Measurements from ENCODE around the gene ECM1.
A peak's percentile ranks its signal among the peaks of the same experiment; 100 is the strongest.

The ECM1 gene

GRCh38 chr1:150474869-150475268 lies 33.0 kb upstream of the ECM1 start:
- DNase-seq (ENCODE audit: low read depth), result peak; percentile 42
- TF ChIP-seq CTCF (conservative IDR thresholded peaks at IDR 0.05; ENCODE audit: low read depth, low read length), result no peak
- no peak overlapping the region for H3K4me3 ChIP-seq (ENCODE audit: low read depth, low read length)

DNA sequence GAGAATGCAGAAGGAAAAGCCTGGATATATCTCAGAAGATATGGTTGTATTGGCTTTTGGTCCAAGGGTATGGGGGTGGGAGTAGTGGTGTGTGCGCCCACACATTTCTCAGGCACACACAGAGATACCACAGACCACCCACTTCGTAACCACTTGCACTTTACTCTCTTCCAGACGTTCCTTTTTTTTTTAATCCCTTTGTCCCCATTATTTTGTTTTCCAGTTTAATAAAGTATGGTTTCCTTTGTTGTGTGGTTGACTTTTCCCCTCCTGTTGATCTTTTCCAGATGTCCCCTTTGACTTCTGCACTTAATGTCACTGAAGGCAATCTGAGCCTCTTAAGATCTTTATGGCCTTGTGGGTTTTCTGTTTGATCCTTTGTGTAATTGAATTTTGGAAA lies 31.2 kb upstream of the ECM1 start:
- H3K4me3 ChIP-seq (ENCODE audit: low read depth, low read length), result no peak overlapping the region
- DNase-seq (ENCODE audit: low read depth), result no peak
- no peak for TF ChIP-seq CTCF (conservative IDR thresholded peaks at IDR 0.05; ENCODE audit: low read depth, low read length)

- TF ChIP-seq CTCF (conservative IDR thresholded peaks at IDR 0.05; ENCODE audit: low read depth, low read length), result no peak
- no peak for DNase-seq (ENCODE audit: low read depth)
- no peak overlapping the region for H3K4me3 ChIP-seq (ENCODE audit: low read depth, low read length)
Observed at GRCh38 chr1:150477320-150477719, 30.6 kb upstream of the ECM1 start.

GRCh38 chr1:150477733-150478132 lies 30.2 kb upstream of the ECM1 start:
- no peak overlapping the region for H3K4me3 ChIP-seq (ENCODE audit: low read depth, low read length)
- no peak for TF ChIP-seq CTCF (conservative IDR thresholded peaks at IDR 0.05; ENCODE audit: low read depth, low read length)
- peak; percentile 82 for DNase-seq (ENCODE audit: low read depth)

- no peak overlapping the region for H3K4me3 ChIP-seq (ENCODE audit: low read depth, low read length)
- no peak for TF ChIP-seq CTCF (conservative IDR thresholded peaks at IDR 0.05; ENCODE audit: low read depth, low read length)
- no peak for DNase-seq (ENCODE audit: low read depth)
Observed at GRCh38 chr1:150479370-150479769, 28.5 kb upstream of the ECM1 start.

DNA sequence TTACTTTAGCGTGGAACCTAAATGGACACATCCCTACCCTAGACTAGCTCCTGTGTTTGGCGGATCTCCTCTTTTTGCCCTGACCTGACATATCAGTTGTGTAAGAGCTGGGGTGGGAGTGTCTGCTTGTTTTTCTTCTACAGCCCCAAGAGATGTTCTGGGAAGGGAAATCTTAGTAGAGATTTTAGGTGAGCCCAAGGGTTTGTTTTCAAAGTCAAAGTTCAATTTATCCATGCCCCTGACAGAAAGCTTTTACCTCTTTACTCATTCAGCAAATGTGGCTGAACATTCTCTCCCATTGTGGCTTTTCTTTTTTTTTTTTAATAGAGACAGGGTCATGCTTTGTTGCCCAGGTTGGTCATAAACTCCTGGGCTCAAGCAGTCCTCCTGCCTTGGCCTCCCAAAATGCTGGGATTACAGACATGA lies 28.0 kb upstream of the ECM1 start:
- no peak for TF ChIP-seq CTCF (conservative IDR thresholded peaks at IDR 0.05; ENCODE audit: low read depth, low read length)
- no peak overlapping the region for H3K4me3 ChIP-seq (ENCODE audit: low read depth, low read length)
- DNase-seq (ENCODE audit: low read depth), result no peak

- no peak for DNase-seq (ENCODE audit: low read depth)
- TF ChIP-seq CTCF (conservative IDR thresholded peaks at IDR 0.05; ENCODE audit: low read depth, low read length), result no peak
- H3K4me3 ChIP-seq (ENCODE audit: low read depth, low read length), result no peak overlapping the region
Observed at GRCh38 chr1:150484431-150484830, 23.5 kb upstream of the ECM1 start.
